Colonic mucosa (tissue), 4 donors: ENCODE results near the gene KCNJ6. TPM values are rescaled to one million over a fixed set of nuclear protein-coding genes. Genes with fewer than 3 reads are reported as not detected.
A peak's percentile ranks its signal among the peaks of the same experiment; 100 is the strongest.

ENCODE experiments used
- DNase-seq: peaks from one replicate; pipeline ENCODE4 v3.0.0-alpha.2; 2020
- H3K27ac ChIP-seq: fragments of 200-600 bp; one replicate; pipeline ENCODE4 v1.8.0; 2021
- H3K27me3 ChIP-seq: fragments of 200-600 bp; one replicate; pipeline ENCODE4 v1.8.0; 2021
- H3K36me3 ChIP-seq: fragments of 200-600 bp; one replicate; pipeline ENCODE4 v1.8.0; 2021
- H3K4me1 ChIP-seq: fragments of 200-600 bp; one replicate; pipeline ENCODE4 v1.8.0; 2021; ENCODE audit warnings: mild to moderate bottlenecking
- H3K4me3 ChIP-seq: fragments of 200-600 bp; one replicate; pipeline ENCODE4 v1.8.0; 2021
- H3K9ac ChIP-seq, 2 donors: one replicate each; pipeline ENCODE4 v1.7.0; 2013; ENCODE audit warnings: control low read depth in 2 of 2, low read depth in 2 of 2, low read length in 2 of 2
- H3K9me3 ChIP-seq: fragments of 200-600 bp; one replicate; pipeline ENCODE4 v1.8.0; 2021
- CTCF ChIP-seq: fragments of 200-600 bp; IDR thresholded peaks from one replicate; pipeline ENCODE4 v1.8.0; 2022; ENCODE audit warnings: antibody characterized with exemption, mild to moderate bottlenecking
- intact Hi-C: fragments of 100-400 bp; cut with DNase I; formaldehyde crosslinking; loops from one replicate; pipeline ENCODE4 v1.14.1; 2022
- total RNA-seq, 2 donors: library from RNA; stranded (reverse); fragmentation: NEBNext Ultra II Directional in 1 of 2; extraction: Animal tissue kit (Norgen Biotek cat#: 25700) in 1 of 2; gene quantifications; one replicate each; pipeline ENCODE4 v1.2.1, GENCODE V29; 2021
- donor health status: healthy.
- donor health status: DM: no; HTN: no; CAD: no.
- donor health status: DM: no; HTN: no; CAD: no.

The KCNJ6 gene
- total RNA-seq, 2 donors from 2014 or later, result 0.05 to 0.21 TPM

DNA sequence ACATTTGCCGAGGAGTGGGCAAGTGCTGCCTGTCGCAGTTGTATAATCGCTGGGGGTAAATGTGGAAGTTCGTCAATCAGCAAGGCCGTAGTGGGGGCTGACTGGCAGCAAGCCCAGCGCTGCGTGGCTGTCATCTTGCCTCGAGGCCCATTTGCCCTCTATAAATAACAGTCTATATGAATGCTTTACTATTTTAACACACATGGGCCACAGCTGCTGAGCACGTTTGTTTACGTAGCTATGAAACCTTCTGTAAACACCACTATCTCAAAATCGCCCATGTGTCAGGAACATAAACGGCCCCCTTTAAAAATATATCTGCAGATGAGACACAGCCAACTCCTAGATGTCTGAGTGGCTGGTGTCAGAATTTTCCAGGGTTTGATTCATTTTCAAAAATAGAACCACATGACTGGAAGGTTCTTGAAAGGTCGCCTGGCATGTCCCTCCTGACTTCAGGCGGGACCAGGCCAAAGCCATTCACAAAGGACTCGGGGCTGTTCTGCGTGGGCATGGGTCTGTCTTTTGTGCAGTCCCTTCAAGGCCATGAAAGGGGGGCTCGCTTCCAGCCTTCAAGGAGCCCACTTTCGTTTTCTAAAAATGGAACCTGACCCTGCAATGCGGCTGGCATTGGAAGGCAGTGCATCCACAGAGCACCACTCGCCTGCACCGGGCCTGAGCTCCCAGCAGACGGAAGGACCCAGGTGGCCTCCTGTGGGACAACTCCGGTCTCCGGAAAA, 205.5 kb downstream of the KCNJ6 start:
- no peaks in the 10 kb centered on the region for H3K27me3 ChIP-seq
- H3K4me3 ChIP-seq, result no peak overlapping the region
- no peak overlapping the region for H3K9ac ChIP-seq
- H3K36me3 ChIP-seq, result no peaks in the 10 kb centered on the region
- H3K9me3 ChIP-seq, result no peaks in the 10 kb centered on the region
- intact Hi-C loops, result loop anchor here (5.0 to 10.0 kb wide), 2 partner anchors 417 to 644 kb away; no protein-coding TSS in a partner anchor
- DNase-seq, result no peak
- H3K4me1 ChIP-seq, result no peaks in the 10 kb centered on the region
- H3K27ac ChIP-seq, result no peak overlapping the region
- no peak for TF ChIP-seq CTCF

DNA sequence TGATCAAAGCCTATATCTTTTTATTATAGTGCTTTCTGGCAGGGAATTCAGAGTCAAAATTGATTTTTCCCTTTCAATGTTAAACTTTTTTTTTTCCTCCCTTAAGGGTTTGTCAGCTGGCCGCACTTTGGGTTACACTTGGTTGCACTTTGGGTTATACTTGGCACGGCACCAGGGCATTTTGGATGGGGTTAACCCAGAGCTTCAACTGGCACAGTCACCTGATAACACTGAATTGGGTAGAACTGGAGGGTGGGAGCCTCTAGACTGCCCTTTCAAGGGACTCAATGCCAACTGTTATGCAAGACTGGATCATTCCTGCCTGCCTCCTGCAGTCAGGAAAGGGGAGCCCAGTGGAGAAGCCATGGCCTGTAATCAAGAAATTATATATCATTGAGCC, 211.5 kb downstream of the KCNJ6 start:
- H3K4me1 ChIP-seq, result no peaks in the 10 kb centered on the region
- H3K4me3 ChIP-seq, result no peak overlapping the region
- H3K9ac ChIP-seq, result no peak overlapping the region
- no peaks in the 10 kb centered on the region for H3K27me3 ChIP-seq
- TF ChIP-seq CTCF, result no peak
- no peak for DNase-seq
- intact Hi-C loops, result no loop called here
- H3K9me3 ChIP-seq, result no peaks in the 10 kb centered on the region
- H3K36me3 ChIP-seq, result no peaks in the 10 kb centered on the region
- H3K27ac ChIP-seq, result no peak overlapping the region

- no peaks in the 10 kb centered on the region for H3K36me3 ChIP-seq
- no peak overlapping the region for H3K9ac ChIP-seq
- no peak for TF ChIP-seq CTCF
- intact Hi-C loops, result no loop called here
- no peak overlapping the region for H3K4me3 ChIP-seq
- DNase-seq, result no peak
- H3K27me3 ChIP-seq, result no peaks in the 10 kb centered on the region
- no peak overlapping the region for H3K27ac ChIP-seq
- no peaks in the 10 kb centered on the region for H3K9me3 ChIP-seq
- no peaks in the 10 kb centered on the region for H3K4me1 ChIP-seq
Observed at GRCh38 chr21:37702241-37702640, 214.0 kb downstream of the KCNJ6 start.

DNA sequence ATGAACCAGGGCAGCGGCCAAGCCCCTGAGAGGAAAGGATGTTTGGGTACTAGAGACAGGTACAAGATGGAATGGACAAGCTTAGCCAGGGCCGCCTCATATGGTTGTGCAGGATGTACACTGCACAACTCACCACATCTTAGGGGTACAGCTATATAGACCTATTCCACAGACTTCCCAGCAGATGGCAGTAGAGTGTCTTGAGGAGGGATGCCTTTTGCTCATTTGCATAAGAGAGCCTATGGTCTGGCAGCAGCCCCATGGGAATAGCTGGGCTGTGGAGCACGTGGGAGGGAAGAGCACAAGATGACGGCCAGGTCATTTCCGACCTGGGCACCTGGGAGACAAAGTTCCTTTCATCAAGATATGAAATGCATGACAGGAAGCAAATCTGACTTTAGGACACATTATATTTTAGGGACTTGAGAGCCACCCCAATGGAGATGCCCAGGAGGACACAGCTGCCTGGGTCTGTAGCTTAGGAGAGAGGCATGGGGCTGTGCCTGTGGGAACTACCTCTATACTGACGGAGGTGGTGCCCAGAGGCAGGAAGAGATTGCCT, 215.5 kb downstream of the KCNJ6 start:
- Histone ChIP-seq H3K9me3 (no peaks in the 10 kb centered on the region), H3K27ac (no peak overlapping the region), H3K27me3 (no peaks in the 10 kb centered on the region), H3K4me3 (no peak overlapping the region), H3K9ac (no peak overlapping the region), H3K4me1 (no peaks in the 10 kb centered on the region), H3K36me3 (no peaks in the 10 kb centered on the region)
- intact Hi-C loops, result no loop called here
- DNase-seq, result no peak
- peak; percentile 65 for TF ChIP-seq CTCF

DNA sequence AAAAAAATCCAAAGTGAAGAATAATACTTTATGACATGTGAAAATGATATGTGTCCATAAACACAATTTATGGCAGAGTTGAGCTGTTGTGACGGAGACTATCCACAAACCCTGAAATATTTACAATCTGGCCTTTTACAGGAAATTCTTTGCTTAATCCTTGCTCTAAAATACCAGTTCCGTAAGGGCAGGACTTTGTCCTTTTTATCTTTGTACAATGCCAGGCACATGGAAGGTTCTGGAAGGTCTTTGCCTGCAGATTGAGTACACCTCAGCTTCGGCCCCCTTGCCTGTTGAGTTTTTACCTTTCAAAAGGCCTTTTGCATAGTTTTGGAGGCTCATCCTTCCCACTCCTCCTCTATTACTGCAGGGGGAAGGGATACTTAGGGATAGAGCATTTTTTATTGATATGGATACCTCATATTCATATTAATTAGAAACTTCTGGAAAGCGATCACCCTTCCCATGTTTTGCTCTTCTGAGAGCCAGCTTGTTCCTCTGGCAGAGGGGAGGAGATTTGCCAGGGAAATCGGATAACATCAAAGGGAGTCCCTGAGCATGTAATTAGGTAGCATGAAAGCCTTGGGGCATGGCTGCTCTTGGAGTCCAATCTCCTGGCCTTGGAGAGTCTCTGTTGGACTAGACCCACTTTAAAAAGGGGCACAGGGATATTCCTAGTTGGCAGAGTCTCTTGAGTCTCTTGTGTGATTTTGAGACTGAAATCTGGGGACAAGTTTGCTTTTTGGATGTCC, 217.1 kb downstream of the KCNJ6 start:
- no peaks in the 10 kb centered on the region for H3K4me1 ChIP-seq
- intact Hi-C loops, result no loop called here
- TF ChIP-seq CTCF, result no peak
- no peak for DNase-seq
- no peaks in the 10 kb centered on the region for H3K9me3 ChIP-seq
- H3K27ac ChIP-seq, result no peak overlapping the region
- H3K36me3 ChIP-seq, result no peaks in the 10 kb centered on the region
- no peak overlapping the region for H3K9ac ChIP-seq
- H3K4me3 ChIP-seq, result no peak overlapping the region
- no peaks in the 10 kb centered on the region for H3K27me3 ChIP-seq
